HG03280 (cell line): ENCODE data around the gene PAK6.

Experiments used
- ATAC-seq: cut with Tn5 transposase; IDR thresholded peaks from one replicate; pipeline ENCODE4 v1.9.1; 2021; ENCODE audit warnings: mild to moderate bottlenecking, moderate library complexity; ENCODE audit not compliant: unreplicated experiment

Gene PAK6

DNA sequence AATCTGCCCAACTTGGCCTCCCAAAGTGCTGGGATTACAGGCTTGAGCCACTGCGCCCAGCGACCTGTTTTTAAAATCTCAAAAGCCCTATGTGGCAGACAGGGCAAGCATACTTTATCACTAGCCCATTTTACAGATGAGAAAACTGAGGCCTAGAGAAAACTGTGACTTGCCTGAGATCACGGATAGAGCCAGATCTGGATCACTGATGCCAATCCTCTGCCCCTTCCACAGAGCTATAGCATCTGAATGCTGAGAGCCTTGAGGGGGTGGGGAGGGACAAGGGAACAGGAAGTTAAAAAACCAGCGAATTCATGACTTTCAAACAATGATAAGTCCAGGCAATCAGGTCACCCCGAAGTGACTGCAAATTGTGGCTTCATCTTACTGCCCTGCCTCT is 36.7 kb downstream of the PAK6 start:
- ATAC-seq: no peak

DNA sequence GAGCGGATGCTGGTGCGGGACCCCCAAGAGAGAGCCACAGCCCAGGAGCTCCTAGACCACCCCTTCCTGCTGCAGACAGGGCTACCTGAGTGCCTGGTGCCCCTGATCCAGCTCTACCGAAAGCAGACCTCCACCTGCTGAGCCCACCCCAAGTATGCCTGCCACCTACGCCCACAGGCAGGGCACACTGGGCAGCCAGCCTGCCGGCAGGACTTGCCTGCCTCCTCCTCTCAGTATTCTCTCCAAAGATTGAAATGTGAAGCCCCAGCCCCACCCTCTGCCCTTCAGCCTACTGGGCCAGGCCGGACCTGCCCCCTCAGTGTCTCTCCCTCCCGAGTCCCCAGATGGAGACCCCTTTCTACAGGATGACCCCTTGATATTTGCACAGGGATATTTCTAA is 37.1 kb downstream of the PAK6 start:
- no peak for ATAC-seq

DNA sequence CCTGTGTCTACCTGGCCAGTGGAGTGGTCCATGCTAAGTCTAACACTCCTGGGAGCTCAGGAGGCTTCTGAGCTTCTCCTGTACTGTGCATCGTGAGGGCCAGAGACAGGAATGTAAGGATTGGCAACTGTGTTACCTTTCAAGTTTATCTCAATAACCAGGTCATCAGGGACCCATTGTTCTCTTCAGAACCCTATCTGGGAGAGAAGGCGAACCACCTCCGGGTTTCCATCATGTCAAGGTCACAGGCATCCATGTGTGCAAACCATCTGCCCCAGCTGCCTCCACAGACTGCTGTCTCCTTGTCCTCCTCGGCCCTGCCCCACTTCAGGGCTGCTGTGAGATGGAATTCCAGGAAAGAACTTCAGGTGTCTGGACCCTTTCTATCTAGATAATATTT is 38.1 kb downstream of the PAK6 start:
- ATAC-seq: no peak

DNA sequence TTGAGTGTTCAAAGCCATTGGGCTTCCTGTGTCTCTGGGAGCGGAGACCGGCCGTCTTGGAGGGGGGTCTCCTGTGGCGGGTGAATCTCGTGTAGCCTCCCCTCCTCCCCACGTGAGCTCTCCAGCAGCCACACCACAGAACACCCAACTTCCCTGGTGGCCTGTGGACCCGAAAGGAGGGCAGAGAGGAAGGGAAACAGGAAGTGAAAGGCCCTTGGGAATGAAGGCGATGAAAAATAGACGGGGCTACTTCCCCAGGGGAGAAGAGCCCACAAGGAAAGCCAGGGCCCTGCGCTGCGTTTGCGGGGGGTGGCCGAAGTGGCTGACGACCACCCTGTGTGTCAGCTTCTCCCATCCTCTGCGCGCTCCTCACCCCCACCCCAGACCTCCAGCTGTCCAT is 38.6 kb downstream of the PAK6 start:
- ATAC-seq: no peak

DNA sequence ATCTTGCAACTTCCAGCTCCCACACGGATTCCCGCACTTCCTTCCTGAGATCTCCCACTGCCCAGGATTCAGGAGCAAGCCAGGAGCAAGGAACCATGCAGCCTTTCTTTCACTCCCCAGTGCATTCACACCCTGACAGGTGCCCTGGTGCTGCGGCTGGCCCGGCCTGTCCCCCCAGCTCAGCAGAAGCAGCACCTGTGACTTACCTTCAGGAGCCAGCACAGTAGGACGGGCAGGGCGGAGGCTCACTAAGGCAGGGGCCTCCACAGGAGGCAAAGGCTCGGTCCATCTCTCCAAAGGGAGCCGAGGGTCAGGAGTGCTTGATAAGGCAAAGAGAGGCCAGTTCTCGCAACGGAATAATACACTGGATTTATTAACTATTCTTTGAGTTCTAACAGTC is 39.2 kb downstream of the PAK6 start:
- no peak for ATAC-seq

DNA sequence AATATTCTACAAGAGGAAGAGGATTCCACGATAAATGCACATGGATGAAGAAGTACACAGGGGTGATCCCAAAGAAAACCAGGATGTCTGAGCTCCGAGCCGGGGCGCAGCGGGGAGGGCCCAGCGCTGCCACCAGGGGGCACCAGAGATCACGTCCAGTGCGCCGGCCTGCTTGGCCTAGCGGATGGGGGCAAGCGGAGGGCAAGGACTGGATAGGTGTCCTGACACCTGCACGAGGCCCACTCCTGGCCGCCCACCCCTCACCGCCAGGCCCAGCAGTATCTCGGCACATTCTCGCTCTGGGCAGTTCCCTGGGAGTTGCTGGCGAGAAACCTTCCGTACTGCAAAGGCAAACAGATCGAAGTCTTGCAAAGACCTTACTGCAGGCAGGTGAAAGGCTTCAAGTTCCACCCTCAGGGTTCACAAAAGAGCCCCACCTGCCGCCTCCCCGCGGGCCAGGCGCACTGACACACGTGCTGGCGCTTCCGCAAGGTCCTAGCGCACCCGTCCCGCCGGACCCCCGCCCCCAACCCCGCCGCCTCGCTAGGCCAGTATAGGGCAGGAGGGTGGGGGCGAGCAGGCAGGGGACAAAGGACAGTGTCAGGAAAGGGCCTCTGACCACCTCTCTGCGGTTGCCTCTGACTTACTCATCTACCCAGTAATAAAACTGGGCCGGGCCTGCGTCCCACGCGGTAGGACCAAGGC is 40.7 kb downstream of the PAK6 start:
- no peak for ATAC-seq

DNA sequence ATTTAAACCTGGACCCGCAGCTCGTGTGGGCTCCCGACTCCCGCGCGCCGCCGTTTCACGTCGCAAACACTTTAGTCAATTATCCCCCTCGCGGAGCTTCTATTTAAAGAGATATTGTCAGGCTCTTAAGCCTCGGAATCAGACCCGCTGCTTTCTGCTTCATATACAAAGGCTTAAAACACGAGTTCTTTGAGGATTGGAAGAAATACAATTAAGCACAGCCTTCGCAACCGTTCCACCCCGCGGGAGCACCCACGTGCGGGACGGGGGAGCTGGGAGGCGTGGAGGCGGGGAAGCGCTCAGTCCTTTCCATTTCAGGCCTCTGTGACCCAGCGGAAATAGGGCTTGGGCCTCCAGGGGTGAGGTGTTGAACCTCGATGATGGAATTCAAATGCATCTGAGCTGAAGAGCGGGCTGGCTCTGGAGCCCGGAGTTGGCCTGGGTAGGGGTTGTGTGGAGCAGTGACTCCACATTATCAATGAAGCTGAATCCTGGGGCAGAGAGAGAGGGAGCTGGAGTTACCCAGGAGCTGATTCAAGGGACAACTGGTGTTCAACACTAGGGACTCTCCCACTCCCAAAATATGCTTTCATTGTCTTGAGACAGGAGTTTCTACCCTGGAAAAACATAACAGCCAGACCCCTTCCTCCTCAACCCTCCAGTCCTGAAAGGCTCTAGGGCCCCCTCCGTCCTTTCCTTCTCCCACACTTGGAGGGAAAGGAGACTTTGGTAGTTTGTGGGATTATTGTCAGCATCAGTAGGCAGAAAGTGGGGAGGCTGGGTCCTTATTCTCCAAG is 41.6 kb downstream of the PAK6 start:
- ATAC-seq: no peak

DNA sequence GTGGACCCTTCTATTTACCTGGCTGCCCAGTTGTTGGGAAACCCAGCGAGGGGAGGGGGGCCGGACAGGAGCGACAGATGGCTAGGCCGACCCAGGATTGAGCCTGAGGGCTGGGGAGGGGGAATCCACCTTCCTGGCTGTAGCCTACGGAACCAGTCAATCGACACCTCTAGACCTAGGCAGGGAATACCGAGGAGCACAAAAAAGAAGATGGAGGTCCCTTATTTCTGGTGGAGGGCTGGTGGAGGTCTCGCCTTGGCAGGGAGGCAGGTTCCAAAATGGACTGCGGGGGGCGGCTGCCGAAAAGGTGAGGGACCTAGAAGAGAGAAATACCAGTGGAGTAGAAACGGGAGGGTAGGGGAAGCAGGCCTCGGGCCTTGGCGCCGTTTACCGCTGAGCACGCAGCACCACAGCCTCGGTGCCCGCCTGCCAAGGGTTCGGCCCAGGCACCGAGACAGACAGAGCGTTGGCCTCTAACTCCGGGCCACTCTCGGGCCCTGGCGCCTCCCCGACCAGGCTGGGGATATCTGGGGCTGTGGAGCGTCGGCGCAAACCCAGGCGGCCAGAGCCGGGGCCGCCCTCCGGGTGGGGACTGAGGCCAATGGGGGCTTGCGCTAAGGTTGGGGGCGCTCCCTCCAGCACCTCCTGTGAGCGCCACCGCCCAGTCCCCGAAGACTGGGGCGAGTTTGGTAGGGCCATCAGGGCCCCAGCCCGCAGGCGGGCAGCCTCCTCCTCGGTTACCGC is 42.4 kb downstream of the PAK6 start:
- ATAC-seq: no peak

DNA sequence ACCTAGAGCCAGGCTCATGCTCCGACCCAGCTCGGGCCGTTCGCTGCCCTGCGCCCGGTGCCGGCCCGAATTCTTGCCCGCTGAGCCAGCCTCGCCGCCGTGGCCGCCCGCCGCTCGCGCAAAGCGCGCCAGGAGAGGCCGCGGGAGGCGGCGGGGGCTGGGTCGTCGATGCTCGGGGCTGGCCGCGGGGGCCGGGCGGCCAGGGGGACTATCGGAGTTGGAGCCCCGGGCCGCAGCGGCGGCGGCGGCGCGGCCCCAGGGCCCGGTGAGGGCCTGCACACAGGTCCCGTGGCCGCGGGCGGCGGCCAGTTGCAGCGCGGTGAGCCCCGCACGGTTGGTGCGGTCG is 42.9 kb downstream of the PAK6 start:
- no peak for ATAC-seq

DNA sequence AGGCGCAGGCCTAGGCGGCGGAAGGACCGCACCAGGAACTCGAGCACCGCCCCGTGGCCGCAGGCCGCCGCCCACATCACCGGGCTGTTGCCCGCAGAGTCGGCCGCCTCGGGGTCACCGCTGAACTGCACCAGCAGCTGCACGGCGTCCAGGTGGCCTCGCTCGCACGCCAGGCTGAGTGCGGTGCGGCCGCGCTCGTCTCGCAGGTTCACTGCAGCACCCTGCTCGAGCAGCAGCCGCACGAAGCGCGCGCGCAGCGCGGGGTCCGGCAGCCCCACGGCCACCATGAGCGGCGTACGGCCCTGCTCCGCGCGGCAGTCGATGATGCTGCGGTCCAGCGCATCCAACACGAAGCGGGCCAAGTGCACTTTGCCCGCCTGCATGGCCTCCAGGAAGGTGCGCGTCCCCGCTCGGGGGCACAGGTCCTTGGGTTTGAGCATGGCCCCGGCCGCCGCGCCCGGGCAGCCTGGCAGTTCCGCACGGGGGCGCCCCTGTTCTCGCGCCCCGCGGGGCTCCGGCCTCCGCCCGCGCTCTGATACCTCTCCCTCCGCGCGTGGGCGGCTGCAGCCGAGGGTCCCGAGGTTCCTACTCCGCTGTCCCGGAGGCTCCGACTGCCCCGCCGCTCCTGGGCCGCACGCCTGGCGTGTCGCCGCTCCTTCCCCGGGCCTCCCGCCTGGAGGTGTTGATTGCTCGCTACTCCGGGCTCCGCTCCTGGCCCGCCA is 43.4 kb downstream of the PAK6 start:
- no peak for ATAC-seq

DNA sequence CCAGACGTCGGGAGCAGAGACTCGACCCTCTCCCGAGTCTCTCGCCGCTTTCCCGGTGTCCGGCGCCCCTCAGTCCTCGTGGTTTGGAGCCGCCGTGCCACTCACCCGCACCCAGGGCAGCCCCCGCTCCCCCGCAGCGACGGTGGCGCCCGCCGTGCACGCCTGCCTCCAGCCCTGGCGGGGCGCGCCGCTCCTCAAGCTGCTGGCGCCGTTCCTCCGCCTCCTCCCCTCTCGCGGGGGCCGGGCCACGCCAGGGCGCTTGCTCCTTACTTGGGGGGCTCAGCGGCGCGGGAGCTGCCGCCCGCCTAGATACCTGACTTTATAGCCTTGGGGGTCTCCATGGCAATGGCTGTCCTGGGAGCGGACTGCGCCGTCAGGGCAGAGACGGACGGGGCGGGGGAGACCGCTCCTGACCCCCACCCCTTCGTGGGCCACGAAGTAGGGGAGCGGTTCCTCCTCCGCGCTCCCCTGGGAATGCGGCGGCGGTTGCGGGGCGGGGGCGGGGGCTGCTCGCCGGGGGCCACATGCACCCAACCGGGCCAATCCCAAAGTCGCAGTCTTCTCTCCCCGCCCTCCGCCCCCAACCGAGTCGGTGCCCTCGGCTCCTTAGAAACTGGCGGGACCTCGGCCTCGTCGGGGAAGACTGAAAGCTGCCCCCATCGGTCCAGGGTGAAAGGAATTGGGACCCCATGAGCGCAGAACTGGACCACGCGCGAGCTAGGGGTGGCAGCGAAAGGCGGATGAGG is 44.2 kb downstream of the PAK6 start, which contains the start of gene ANKRD63:
TSS of gene ANKRD63 (minus strand) at position 196 of the 746 bp plus-strand sequence. CDS start 478 bp downstream, outside the sequence.
- no peak for ATAC-seq

DNA sequence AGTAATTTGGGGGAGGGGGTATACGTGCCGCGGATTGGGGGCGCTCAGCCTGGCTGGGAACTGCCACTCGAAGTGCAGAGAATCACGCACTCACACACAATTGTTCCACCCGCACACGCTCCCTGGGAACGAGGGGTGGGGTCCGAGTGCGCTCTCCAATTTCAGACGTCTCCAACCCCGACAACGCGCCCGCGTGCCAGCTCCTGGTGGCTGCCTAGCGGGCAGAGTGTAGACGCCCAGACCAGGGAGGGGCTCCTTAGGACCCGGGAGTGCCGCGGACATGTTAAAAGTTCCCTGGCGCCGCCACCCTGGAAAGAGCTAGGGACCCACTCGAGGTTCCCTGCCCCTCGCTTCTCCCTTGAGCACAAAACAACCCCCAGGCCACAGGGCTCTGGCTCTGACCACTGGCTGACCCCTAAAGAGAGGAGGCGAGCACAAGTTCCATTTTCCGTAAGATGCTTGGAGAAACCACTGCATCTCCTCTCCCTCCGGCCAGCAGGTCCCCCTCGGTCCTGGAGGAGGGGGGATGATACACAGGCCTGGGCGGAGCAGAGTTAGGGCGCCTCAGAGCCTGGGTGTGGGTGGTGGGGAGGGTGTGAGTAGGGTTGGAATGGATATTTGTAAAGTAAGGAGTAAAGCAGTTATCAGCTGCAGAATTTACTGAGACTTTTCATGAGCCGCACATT is 44.9 kb downstream of the PAK6 start:
- ATAC-seq: no peak

DNA sequence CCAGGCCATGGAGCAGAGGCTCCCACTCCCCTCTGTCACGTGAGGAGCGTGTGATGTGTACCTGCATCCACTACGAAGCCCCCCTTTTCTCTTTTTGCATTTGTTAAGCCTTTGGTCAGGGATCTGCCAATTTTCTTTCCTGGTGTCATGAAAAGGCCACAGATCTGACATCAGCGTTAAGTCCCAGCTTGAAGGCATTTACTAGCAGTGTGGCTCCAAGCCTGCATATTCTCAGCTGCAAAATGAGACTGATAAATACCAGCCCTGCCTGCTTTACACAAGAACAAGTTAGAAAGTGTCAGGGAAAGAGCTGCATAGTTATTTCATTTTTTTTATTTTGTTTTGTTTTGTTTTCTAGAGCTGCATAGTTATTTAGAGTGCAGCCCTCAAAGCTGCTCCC is 46.3 kb downstream of the PAK6 start:
- no peak for ATAC-seq

DNA sequence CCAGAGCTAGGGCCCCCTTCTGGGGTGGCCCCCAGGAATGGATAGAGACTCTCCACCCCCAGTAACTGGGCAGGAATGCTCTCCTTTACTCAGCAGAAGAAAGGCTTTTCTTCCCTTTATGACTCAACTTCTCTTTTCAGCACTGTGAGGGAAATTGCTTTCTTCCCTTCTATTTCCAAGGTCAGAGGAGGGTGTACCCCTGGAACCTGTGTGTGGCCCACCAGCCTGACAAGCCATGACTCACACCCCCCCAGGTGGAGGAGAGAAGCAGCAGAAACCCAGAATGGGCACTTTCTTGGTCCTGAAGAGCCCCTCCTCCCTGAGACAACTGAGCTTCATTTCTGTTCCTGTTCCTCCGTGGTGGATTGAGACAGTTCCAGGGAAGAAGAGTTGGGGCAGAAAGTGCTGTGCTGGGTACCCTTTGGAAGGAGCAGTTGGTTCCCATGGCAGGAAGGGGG is 46.7 kb downstream of the PAK6 start:
- ATAC-seq: no peak

DNA sequence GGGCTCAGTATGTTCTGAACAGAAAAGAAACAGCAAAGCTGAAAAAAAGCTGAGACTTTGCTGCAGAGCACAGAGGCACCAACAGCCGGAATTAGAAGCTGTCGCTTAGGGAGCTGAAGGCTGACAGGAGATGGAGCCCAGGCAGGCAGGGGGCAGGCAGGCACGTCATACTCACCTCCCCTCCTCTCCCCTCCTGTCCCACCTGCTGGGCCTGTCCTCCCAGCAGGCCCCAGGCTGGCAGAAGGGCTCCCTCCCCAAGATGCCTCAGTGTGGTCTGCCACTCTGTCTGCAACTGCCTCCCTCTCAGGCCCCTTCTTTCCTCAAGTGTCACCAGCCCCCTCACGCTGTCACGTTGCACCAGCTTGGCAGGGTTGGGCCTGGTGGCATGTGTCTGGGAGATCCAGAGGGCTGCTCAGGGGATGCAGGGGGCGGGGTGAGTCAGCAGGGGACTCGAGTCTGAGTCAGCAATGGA is 47.2 kb downstream of the PAK6 start:
- no peak for ATAC-seq

DNA sequence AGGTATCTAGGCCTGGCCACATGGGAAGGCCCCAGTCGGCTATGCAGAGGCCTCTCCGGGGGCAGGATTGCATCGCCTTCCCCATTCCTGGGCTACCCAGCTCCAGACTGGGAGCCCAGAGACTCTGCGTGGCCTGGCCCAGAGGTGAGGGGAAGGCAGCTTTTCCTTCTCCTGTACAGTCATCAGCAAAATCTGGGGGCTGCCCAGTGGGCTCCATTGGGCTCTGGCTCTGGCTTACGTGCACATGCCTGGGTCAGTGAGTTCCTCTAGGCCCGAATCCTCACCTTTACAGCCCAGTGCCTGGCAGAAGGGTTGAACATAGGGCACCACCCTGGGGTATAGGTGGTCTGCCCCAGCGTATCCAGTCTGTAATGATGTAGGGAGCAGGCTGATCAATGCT is 47.9 kb downstream of the PAK6 start:
- no peak for ATAC-seq

DNA sequence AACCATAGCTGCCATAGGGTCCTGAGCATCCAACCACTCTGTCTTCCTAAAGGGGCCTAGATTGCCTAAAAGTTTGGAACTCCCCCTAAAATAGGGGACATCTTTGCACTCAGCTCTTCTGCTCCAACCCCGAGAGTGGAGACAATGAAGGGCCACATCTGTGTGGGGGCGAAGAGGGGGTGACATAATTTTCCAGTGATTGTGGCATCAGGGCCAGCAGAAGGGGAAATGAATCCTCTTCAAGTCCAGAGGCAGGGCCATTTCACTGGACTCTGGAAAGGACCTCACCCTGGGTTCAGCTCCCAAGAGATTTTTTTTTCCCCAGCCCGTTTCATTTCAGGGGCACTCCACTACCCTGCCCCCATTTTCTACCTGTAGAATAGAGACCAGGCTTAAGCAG is 48.6 kb downstream of the PAK6 start:
- no peak for ATAC-seq

DNA sequence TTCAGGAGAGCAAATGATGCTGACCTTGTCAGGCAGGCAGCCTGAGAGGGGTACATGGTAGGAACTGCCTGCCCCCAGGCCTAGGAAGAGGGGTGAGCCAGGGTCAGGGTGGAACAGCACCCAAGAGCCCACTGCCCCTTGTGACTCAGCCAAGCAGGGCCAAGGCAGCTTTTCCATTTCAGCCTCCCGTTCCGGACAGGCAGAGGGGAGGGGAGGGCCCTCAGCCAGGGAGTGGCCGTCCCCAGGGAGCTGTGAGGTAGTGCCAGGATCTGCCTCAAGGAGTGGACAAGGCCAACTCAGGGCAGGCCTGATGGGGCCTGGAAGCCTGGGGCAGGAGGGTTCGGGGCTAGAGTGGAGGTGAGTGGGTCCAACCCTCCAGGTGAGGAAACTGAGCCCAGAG is 49.1 kb downstream of the PAK6 start:
- ATAC-seq: no peak

DNA sequence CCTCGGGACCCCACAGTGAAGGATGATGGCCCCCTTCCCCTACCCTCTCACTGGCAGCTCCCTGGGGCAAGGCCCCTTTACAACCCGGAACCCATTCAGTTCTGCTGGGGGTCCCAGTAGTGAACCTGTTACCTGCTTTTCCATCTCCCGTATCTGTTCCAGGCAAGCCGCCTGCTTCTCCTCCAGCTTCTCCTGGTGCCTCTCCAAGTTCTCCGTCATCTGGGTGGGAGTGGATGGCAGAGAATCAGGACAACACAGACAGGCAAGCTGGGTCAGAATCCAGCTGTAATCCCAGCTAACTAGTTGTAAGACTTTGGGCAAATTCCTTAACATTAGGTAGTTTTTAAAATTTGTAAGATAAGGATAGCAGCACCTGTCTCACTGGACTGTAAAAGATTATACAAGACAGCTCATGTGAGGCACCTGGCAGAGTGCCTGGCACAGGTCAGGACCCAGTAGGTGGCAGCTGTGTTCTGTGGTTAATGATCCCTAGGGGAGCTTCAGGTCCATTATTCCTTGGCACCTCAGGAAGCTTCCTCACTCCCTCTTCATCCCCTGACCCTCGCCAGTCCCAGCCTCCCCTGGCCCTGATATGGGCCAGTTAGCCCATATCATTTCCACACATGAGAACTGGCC is 50.4 kb downstream of the PAK6 start:
- no peak for ATAC-seq
